Measurements from ENCODE around the gene AGER.
A peak's percentile ranks its signal among the peaks of the same experiment; 100 is the strongest.

The AGER gene

DNA sequence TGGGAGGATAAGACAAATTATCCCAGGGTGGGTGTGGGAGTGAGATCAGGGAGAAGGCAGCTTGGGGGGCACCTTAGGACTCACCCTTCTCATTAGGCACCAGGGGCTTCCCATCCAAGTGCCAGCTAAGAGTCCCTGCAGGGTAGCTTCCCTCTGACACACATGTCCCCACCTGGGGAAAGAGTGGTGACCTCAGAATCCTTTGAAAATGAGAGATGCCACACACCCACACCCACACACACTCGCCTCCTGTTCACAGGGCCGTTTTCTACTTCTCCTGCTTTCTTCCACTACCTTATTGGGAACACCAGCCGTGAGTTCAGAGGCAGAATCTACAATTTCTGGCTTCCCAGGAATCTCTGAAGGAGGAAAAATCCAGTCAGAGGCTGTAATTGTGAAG is 1.0 kb downstream of the AGER start:
- Mint-ChIP-seq H3K4me1 (peaks cover 63% of the 10 kb centered on the region), H3K27me3 (no peaks in the 10 kb centered on the region), H3K9me3 (no peaks in the 10 kb centered on the region)

GRCh38 chr6:32182555-32182981 is 1.5 kb downstream of the AGER start:
- no peak for ATAC-seq
- H3K4me3 Mint-ChIP-seq: no peak overlapping the region
- H3K9me3 Mint-ChIP-seq: no peaks in the 10 kb centered on the region
- peaks cover 50% of the 10 kb centered on the region for H3K36me3 Mint-ChIP-seq
- H3K27ac Mint-ChIP-seq: peak overlapping the region; percentile 23
- peaks cover 61% of the 10 kb centered on the region for H3K4me1 Mint-ChIP-seq
- no peaks in the 10 kb centered on the region for H3K27me3 Mint-ChIP-seq

More for the DNA sequence above, 1.0 kb downstream of the AGER start:
- no peak for ATAC-seq
- Mint-ChIP-seq H3K4me3 (no peak overlapping the region), H3K27ac (peak overlapping the region; percentile 23), H3K36me3 (peaks cover 53% of the 10 kb centered on the region)

- Mint-ChIP-seq H3K4me1 (peaks cover 61% of the 10 kb centered on the region), H3K9me3 (no peaks in the 10 kb centered on the region), H3K4me3 (no peak overlapping the region), H3K27me3 (no peaks in the 10 kb centered on the region), H3K36me3 (peaks cover 44% of the 10 kb centered on the region), H3K27ac (peak overlapping the region; percentile 23)
- ATAC-seq: no peak
These were observed 2.0 kb downstream of the AGER start for GRCh38 chr6:32181915-32182529.

DNA sequence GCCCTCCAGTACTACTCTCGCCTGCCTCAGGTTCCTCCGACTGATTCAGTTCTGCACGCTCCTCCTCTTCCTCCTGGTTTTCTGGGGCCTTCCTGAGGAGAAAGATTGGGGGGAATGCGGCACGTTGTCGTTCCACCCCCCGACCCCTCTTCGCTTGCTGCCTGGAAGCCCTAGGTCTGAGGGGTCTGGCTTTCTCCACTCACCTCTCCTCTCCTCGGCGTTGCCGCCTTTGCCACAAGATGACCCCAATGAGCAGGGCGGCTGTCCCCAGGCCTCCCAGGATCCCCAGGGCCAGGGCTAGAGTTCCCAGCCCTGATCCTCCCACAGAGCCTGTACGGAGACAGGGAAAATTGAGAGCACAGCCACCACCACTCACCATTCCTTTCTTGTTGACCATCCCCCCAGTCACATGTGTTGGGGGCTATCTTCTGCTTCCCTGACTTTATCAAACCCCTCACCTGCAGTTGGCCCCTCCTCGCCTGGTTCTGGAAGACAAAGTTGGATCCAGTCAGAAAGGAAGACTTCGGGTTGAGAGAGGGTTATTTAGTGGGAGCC is 2.8 kb downstream of the AGER start:
- Mint-ChIP-seq H3K4me1 (peaks cover 61% of the 10 kb centered on the region), H3K27ac (no peak overlapping the region), H3K36me3 (peaks cover 36% of the 10 kb centered on the region), H3K4me3 (no peak overlapping the region), H3K27me3 (no peaks in the 10 kb centered on the region), H3K9me3 (no peaks in the 10 kb centered on the region)
- ATAC-seq: no peak

DNA sequence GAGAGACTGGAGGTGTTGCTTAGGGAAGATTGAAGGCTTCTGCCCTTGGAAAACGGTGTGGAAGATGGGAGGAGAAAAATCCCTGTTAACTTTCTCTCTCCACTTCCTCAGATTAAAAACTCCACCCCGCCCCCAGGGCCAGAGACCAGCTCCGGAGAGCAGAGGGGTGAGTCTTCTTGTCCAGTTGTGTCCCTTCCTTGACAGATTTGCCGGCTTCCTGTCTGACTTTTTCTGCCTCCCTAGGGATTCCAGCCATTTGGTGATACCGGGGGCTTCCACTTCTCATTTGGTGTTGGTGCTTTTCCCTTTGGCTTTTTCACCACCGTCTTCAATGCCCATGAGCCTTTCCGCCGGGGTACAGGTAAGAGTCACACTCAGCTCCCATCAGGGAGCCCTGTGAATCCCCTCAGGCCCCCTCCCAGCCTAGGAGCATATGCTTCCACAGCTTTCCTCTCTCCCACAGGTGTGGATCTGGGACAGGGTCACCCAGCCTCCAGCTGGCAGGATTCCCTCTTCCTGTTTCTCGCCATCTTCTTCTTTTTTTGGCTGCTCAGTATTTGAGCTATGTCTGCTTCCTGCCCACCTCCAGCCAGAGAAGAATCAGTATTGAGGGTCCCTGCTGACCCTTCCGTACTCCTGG is 4.2 kb downstream of the AGER start:
- Mint-ChIP-seq H3K4me3 (peak overlapping the region; percentile 47), H3K9me3 (no peaks in the 10 kb centered on the region), H3K27ac (peak overlapping the region; percentile 86), H3K4me1 (peaks cover 63% of the 10 kb centered on the region), H3K36me3 (peaks cover 28% of the 10 kb centered on the region), H3K27me3 (no peaks in the 10 kb centered on the region)
- no peak for ATAC-seq

- no peak for ATAC-seq
- Mint-ChIP-seq H3K27me3 (no peaks in the 10 kb centered on the region), H3K27ac (peak overlapping the region; percentile 86), H3K4me1 (peaks cover 70% of the 10 kb centered on the region), H3K4me3 (peak overlapping the region; percentile 86), H3K9me3 (no peaks in the 10 kb centered on the region), H3K36me3 (peaks cover 28% of the 10 kb centered on the region)
These were observed 5.3 kb downstream of the AGER start for GRCh38 chr6:32178547-32179440.

DNA sequence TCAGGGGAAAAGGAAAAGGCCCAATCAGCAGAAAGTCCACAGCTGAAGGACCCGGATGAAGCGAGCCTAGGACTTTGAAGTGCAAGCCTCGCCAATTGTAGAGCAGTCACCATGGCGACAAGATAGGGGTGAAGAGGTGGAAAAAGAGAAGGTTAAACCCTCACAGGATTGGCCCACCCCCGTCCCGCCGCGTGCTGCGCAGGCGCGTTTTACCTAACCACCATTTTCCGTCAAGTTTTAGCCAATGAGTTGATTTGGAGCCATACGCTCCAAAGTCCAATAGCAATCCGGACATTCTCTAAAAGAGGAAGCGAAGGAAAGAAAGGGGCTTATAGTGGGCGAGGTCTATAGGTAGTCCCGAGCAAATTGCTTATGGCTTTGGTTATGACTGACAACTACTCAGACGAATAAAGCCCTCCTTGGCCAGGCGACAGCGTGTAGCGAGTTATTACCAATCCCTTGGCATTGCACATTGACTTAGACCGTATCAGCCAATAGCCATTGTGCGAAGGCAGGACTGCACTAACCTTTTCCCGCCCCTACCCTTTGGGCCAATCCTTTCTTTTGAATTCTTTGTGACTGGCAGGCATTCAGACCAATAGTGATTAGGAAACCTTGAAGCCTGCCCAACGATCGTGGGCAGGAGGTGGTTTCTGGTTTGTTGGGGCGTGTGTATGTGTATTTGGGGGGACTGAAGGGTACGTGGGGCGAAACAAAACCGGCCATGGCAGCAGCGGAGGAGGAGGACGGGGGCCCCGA is 6.1 kb downstream of the AGER start, which contains the start of gene RNF5:
Gene RNF5 (plus strand): TSS at position 618 of the 759 bp plus-strand sequence. CDS start 107 bp downstream, at position 725.
- H3K36me3 Mint-ChIP-seq: peaks cover 28% of the 10 kb centered on the region
- H3K27me3 Mint-ChIP-seq: no peaks in the 10 kb centered on the region
- no peaks in the 10 kb centered on the region for H3K9me3 Mint-ChIP-seq
- peak within 1 kb of the TSS; percentile 86 for H3K27ac Mint-ChIP-seq
- peaks cover 78% of the 10 kb centered on the region for H3K4me1 Mint-ChIP-seq
- ATAC-seq: peak; percentile 95
- peak within 1 kb of the TSS; percentile 86 for H3K4me3 Mint-ChIP-seq

DNA sequence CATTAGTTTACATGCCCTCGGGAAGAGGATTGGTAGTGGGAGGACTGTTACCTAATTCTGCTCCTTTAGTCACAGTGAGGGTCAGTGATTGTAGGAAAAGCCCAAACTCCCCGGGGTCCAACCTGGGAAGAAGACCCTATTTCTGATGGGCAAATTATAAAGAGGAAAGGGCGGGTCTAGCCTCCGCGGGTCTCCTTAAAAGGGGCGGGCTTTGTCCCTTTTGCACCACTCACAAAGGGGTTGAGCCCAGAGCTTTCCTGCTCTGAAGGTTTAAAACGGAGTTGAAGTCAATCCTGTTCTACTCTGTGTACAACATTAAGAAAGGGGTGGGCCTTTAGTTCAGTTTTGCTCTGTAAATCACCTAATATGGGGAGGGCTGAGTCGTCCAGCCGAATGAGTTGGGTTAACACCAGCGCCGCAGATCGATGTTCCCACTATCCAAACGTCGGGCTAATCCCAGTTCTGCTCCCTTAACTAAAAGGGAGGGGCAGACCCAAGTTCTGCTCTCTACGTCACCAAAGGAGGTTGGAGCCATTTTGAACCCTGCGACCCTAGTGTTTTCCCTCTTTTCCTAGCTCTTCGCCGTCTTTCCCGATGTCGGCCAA is 6.8 kb downstream of the AGER start:
- H3K27me3 Mint-ChIP-seq: no peaks in the 10 kb centered on the region
- H3K4me1 Mint-ChIP-seq: peaks cover 75% of the 10 kb centered on the region
- peak overlapping the region; percentile 86 for H3K4me3 Mint-ChIP-seq
- H3K9me3 Mint-ChIP-seq: no peaks in the 10 kb centered on the region
- H3K36me3 Mint-ChIP-seq: peaks cover 22% of the 10 kb centered on the region
- no peak for ATAC-seq
- peak overlapping the region; percentile 86 for H3K27ac Mint-ChIP-seq

DNA sequence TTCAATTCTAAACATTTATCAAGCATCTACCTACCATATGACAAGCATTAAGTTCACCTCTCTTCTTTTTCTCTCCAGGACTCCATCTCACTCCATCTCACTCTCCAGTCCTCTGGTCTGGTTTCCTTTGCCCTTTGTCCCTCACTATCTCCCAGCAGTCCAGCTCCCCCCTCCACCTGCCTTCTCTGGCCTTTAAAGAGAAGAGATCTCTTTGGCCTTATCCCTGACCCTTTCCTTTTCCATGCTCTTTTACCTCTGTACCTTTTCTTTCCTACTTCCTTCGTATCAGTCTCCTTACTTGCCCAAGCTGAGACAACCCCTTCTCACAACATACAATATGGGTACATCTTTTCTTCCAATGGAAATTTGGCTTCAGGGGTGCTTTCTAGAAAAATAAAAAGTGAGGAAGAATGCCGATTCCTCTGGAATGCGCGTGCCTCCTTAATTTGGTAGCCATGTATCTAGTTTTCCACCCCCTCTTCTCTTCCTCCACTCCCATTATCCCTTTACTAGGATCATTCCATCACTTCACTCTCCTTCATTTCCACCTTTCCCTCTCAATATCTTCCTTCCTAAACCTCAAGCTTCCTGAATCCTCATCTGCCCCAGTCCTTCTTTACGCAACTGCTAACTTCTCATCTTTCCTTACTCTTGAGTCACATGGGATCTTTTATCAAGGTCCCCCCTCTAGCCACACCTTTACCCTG is 7.4 kb downstream of the AGER start:
- peak overlapping the region; percentile 86 for H3K4me3 Mint-ChIP-seq
- H3K36me3 Mint-ChIP-seq: peaks cover 22% of the 10 kb centered on the region
- peak overlapping the region; percentile 86 for H3K27ac Mint-ChIP-seq
- no peaks in the 10 kb centered on the region for H3K27me3 Mint-ChIP-seq
- H3K9me3 Mint-ChIP-seq: no peaks in the 10 kb centered on the region
- no peak for ATAC-seq
- peaks cover 74% of the 10 kb centered on the region for H3K4me1 Mint-ChIP-seq

DNA sequence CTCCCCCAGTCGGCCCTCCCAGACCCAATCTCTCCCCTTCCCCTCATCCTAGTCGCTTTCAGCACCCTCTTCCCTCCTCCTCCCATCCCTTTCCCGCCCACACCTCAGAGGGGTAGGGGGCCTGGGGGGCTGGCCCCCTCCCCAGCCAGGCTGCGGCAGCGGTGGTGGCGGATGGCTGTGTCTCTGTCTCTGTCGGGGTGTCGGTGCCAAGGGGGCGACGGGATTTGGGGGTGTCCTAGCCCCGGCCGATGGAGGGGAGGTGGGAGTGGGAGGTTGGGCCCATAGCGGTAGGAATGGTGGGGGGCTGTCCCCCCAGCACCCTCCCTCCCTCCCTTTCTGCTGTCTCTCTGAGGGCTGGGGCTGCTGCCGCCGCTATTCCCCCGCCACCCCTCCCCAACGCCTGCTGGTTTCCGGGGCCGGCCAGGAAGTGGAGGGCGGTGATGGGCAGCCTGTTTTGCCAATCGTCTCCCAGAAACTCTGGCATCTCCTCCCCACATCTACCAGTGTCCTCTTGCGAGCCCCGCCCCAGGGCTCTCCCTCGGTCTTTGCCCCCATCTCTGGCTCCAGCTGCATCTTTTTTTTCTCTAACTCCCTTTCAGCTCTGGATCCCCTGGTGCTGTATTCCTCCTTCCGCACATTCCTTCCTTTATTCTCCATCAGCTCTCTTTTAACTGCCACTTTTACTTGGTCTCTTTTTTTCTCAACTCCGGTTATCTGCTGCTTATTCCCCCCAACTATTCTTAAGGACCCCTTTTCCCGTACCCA is 8.2 kb downstream of the AGER start, which contains the start of gene AGPAT1:
Gene AGPAT1 (minus strand): TSS at position 374 of the 765 bp plus-strand sequence. CDS start 4,588 bp downstream, outside the sequence.
- peaks cover 22% of the 10 kb centered on the region for H3K36me3 Mint-ChIP-seq
- no peaks in the 10 kb centered on the region for H3K9me3 Mint-ChIP-seq
- H3K27me3 Mint-ChIP-seq: no peaks in the 10 kb centered on the region
- peak within 1 kb of the TSS; percentile 86 for H3K27ac Mint-ChIP-seq
- peak within 1 kb of the TSS; percentile 86 for H3K4me3 Mint-ChIP-seq
- H3K4me1 Mint-ChIP-seq: peaks cover 73% of the 10 kb centered on the region
- ATAC-seq: peak; percentile 77

DNA sequence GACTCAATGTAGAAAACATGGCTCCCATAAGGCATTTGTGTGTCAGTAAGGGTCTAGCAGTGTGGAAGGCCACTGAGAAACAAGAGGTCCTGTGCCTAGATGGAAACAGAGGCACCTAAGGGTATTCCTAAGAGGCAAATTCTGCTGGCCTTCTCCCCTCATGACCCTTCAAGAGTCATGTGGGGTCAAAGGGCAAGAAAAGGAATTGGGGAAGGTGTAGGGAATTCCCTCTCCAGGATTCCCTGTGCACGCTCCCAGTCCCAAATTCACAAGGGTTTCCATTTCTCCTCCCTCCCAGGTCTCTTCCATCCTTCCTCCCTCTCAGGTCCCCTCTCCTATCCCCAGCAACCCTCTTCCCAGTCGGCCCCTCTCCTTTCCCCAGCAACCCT is 8.7 kb downstream of the AGER start:
- Mint-ChIP-seq H3K4me1 (peaks cover 69% of the 10 kb centered on the region), H3K9me3 (no peaks in the 10 kb centered on the region), H3K27ac (peak overlapping the region; percentile 86), H3K36me3 (peaks cover 23% of the 10 kb centered on the region), H3K4me3 (peak overlapping the region; percentile 86), H3K27me3 (no peaks in the 10 kb centered on the region)
- ATAC-seq: no peak

DNA sequence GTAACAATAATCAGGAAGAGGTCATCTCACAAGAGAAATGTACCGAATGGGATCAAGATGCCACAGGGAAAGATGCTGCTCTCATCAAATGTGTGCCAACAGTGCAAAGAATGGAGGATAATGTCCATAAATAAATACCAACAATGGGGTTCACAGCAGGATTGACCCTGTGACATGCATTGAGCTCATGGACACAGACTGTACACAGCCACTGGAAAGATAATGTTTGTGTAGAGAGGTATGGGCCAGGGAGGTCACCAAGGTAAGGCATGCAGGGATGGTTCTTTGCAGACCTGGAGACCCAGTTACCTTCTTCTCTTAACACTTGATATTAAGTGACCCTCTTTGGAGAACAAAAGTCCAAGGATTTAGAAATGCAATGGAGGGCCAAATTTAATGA is 9.6 kb downstream of the AGER start:
- Mint-ChIP-seq H3K4me3 (peak overlapping the region; percentile 3), H3K4me1 (peaks cover 60% of the 10 kb centered on the region), H3K9me3 (no peaks in the 10 kb centered on the region), H3K36me3 (peaks cover 27% of the 10 kb centered on the region), H3K27me3 (no peaks in the 10 kb centered on the region), H3K27ac (no peak overlapping the region)
- no peak for ATAC-seq

GRCh38 chr6:32173051-32173727 is 10.9 kb downstream of the AGER start:
- no peaks in the 10 kb centered on the region for H3K27me3 Mint-ChIP-seq

More at GRCh38 chr6:32173051-32173727, 10.9 kb downstream of the AGER start:
- Mint-ChIP-seq H3K4me1 (peaks cover 58% of the 10 kb centered on the region), H3K4me3 (no peak overlapping the region), H3K9me3 (no peaks in the 10 kb centered on the region), H3K27ac (no peak overlapping the region), H3K36me3 (peaks cover 32% of the 10 kb centered on the region)
- no peak for ATAC-seq

Data from stimulated activated memory B cell treated with anti-CD40 and anti-IgM and Interleukin-4, amounts not matched to agents 10 μg/mL and 1 μg/mL and 100 μg/mL, for 72 hours (primary cell).